HG02623 (cell line): ENCODE data around the gene CNGA2.

Experiments used
- ATAC-seq: cut with Tn5 transposase; IDR thresholded peaks from one replicate; pipeline ENCODE4 v1.9.1; 2021; ENCODE audit warnings: moderate library complexity; ENCODE audit not compliant: unreplicated experiment

The CNGA2 gene

DNA sequence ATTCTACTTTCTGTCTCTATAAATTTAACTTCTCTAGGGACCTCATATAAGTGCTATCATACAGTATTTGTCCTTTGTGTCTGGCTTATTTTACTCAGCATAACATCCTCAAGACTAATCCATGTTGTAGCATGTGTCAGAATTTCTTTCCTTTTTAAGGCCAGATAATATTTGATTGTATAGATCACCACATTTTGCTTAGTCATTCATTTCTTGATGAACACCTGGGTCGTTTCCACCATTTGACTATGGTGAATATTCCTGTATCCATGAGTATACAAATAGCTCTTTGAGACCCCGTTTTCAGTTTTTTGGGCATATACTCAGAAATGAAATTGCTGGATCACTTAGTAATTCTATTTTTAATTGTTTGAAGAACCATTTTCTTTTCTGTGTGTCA lies 12.0 kb downstream of the CNGA2 start:
- no peak for ATAC-seq

GRCh38 chrX:151750511-151750910 lies 16.0 kb downstream of the CNGA2 start:
- ATAC-seq = no peak

DNA sequence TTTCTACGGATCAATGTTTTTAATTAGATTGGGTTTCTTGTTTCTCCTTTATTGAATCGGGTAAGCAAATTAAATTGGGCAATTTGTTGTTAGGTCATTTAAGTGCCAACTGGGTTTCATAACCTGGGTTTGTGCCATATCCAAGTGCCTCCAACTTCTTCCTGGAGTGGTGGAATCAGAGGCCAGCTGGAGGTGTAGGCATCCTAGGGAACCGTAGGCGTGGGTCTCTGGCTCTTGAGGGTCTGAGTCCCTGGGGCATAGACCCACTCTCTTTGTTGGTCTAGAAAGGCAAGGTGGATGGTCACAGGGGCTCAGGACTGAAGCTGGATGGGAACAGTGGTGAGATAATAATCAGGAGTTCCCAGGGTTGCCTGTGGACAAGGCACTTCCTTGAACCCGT lies 18.3 kb downstream of the CNGA2 start:
- no peak for ATAC-seq

DNA sequence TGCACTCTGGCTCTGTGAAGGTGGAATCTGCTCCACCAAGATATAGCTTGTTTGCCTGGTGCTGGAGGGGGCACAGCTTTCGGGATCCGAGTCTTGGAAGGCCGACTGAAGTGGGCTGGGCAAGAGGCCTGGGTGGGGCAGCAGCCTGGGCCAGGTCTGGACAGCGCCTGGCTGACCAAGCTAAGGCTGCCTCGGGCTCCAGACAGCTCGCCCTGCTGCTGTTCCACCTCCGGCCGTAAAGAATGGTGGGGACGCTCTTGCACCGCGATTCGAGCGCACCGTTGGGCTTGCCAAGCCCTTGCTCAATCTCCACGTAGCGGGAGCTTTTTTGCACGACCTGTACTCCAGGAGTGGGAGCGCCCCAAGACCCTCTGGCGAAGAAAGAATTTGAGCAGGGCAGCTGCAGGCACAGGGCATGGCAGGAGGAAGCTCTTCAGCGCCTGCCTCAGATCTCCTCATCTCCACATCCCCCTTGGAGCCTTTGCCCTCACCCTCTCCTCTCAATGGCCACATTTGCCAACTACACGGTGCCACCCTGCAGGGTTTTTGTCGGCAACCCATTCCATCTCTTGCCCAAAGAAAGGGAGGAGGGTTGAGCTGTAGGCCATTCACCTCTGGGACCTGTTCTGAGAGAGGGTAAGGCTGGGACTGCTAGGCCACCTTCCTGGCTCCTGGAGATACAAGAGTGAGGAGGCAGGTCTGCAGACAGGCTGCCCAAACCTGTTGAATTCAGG lies 18.9 kb downstream of the CNGA2 start:
- no peak for ATAC-seq

GRCh38 chrX:151754047-151754429 lies 19.5 kb downstream of the CNGA2 start:
- ATAC-seq = no peak

GRCh38 chrX:151754641-151755215 lies 20.2 kb downstream of the CNGA2 start:
- no peak for ATAC-seq

GRCh38 chrX:151759041-151759708 lies 24.6 kb downstream of the CNGA2 start:
- no peak for ATAC-seq

GRCh38 chrX:151762802-151763201 lies 28.3 kb downstream of the CNGA2 start:
- ATAC-seq = no peak

DNA sequence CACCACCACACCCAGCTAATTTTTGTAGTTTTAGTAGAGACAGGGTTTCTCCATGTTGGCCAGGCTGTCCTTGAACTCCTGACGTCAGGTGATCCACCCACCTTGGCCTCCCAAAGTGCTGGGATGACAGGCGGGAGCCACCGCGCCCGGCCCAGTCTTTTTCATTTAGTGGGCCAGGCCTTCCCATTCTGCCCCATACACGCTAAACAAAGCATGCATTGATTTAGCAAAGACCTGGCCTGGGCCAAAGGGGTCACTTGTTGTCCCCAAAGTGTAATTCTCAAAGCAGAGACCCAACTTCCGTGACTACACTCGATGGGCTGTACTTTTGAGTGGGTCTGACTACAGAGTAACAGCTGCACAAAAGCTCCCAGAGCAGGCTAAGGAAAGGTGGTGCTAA lies 29.2 kb downstream of the CNGA2 start:
- no peak for ATAC-seq

- no peak for ATAC-seq
Measured at GRCh38 chrX:151765026-151765425, 30.5 kb downstream of the CNGA2 start.

DNA sequence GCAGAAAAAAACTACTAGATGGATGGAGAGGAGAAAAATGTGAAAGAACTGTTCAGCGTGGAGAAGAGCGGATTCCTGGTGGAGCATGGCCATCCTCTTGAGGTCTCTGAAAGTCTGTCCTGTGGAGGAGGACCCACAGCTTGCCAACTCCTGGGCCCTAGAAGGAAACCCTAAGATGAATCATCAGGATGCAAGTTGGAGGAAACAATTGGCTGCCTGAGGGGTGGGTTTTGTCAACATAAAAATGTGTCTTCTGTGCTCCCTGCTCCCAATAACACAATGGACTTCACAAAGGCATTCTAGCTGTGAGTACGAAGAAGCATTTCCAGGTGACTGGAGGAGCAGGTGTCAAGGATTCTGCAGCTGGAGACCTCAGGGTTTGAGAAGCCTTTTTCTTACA lies 37.2 kb downstream of the CNGA2 start:
- no peak for ATAC-seq

DNA sequence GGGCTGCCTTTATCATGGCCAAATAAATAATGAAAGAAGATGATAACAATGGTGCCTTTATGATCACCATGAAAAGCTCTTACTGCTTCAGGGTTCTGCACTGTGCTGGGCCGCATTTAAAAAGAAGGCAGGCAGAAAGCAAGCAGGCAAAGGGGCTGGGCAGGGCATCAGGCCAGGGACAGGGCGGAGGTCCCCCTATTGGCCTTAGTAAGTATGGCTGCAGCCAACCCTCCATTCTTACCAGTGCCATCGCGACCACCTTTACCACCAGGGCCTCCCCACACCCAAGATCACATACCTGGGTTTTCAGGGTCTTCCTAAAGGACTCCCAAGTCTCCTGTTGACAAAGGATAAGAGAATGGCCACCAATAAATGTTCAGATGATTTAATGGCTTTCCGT lies 38.9 kb downstream of the CNGA2 start:
- no peak for ATAC-seq

DNA sequence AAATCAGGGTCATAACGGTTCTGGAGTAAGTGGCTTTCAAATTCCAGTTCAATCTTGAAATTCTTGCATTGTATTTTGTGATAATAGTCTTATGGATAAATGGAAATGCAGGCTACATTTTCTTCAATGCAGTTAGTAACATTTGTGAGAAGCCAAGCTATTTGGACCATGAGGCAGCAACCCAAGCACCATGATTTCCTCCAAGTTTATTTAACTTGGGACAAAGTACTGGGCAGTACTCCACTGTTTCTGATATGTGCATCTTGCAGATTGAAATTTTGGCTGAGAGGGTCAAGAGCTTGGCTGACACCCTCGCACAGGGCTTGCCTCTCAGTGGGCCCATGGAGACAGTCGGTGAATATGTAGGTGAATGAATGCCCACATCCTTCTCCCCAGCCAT lies 39.9 kb downstream of the CNGA2 start:
- no peak for ATAC-seq

DNA sequence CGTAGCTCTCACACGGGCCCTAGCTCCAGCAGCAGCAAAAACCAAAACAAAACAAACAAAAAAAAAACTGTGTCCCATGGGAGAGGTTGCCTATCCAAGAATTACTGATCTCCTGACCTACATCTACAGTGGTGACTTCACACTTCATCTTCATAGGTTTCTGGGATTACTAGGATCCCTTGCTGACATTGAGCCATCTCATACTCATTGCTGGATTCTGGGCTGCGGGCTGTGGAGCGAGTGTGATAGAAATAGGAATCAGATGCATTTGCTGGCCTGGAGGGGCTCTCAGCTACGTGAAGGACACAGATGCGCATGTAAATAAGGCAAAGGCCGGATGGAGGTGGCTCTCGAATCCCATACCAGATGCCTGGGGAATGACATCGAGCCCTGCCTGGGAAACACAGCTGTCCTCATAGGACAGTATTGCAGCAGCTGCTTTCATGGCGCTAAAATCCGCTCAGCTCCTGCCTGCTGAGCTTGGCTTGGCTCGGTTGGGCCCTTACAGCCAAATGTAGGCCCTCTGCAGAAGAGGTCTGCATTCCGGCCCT lies 41.7 kb downstream of the CNGA2 start:
- no peak for ATAC-seq

- ATAC-seq = no peak
Measured at GRCh38 chrX:151776936-151777335, 42.4 kb downstream of the CNGA2 start.

- no peak for ATAC-seq
Measured at GRCh38 chrX:151779258-151779657, 44.7 kb downstream of the CNGA2 start.

DNA sequence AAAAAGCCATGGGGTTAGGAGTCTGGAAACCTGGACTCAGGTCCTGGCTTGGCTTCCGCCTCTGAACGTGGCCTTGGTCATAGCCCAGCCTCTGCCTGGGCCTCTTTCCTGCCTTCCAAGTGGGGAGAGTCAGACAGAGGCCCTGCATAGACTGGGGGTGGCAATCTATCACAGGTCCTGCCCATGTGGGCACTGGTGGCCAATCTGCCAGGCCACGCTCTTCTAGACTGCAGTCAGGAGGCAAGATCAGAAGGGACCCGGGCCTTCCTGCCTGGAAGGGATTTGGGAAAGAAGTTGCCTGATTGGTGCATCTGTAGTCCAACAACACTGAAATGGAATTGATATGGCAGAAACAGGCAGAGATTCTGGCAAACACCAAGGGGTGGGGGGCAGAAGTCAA lies 46.1 kb downstream of the CNGA2 start:
- no peak for ATAC-seq

- no peak for ATAC-seq
Measured at GRCh38 chrX:151789179-151789800, 54.7 kb downstream of the CNGA2 start.

DNA sequence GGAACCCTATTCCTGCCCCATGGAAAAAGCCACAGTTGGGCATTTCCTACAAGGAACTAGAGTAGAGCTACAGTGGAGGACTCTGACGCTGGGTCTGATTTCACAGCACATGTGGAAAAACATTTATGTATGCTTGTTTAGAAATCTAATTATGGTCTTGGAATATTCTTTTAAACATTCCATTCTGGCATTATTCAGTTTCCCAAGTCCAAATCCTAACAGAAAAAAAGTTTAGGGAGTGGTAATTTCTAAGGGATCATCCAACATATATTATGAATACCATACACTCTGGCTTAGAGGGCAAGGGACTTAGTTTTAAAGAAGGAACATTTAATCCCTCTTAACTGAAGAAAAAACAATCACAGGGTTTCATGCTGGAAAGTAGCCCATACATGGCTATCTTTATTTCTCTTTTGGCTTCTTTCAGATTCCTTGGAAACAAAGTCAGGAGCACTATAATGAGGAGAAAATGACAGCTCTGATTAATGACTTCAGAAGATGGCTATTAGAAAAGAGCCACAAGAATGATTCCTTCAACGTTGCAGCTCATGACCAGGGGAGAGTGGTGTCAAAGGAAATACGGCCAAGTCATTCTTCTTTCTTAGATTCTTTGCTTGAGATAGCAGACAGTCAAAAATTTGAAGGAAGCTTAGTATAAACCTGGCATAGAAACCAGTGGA lies 56.1 kb downstream of the CNGA2 start:
- ATAC-seq = no peak

- ATAC-seq = no peak
Measured at GRCh38 chrX:151791961-151792360, 57.4 kb downstream of the CNGA2 start.

DNA sequence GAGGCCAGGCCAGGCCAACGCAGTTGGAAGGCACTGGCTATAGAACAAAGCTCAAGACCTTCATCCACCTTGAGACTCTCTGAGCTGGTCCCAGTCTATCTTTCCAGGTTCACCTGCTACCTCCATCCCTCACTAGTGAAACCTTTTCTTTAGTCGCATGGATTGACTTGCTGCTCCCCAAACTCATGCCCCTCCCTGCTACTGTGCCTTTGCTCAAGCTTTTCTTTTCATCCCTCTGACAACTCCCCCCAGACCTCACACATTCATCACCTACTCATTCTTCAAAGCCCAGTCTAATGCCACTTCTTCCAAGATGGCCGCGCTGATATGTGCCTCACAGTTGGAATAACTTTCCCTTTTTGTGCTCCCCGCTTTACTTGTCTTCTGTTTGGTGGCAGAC lies 58.0 kb downstream of the CNGA2 start:
- no peak for ATAC-seq
